HG03097 (cell line): Measurements from ENCODE around the gene NLRP6.
"Not testable (repeated sequence)": the region's sequence is repeated elsewhere in the genome, so short reads cannot be mapped to it uniquely, and the experiment has no call there.

Source experiments
- ATAC-seq: cut with Tn5 transposase; IDR thresholded peaks from one replicate; pipeline ENCODE4 v1.9.1; 2021; ENCODE audit not compliant: unreplicated experiment, low FRiP score

Gene NLRP6

DNA sequence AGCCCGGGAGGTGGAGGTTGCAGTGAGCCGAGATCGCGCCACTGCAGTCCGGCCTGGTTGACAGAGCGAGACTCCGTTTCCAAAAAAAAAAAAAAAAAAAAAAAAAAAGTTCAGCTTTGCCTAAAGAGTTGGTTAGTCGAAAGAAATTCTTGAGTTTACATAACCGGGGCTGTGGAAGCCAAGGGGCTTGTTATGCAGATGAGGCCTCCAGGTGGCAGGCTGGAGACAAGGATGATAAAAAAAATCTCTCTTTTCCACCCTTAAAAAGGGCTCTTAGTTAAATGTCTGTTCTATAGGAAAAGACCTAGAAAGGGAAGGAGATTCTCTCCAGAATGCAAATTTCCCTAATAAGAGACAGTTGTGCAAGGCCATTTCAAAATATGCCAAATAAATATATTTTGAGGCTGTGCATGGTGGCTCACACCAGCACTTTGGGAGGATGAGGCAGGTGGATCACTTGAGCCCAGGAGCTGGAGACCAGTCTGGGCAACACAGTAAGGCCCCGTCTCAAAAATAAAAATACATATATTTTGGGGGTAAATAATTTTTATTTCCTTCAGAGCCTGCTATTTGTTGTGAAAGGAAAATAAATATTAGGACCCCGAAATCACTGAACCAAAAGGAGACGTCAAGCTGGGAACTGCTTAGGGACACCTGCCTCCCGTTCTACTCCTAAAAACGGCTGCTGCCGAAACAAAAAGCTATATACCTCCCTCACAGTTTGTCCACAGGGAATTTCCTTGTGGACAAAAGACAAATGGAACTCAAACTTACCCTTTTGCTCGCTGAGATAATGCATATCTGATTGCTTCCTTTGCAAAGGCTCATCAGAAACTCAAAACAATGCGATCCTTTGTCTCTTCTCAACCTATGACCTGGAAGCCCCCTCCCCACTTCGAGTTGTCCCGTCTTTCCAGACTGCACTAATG, 27.0 kb downstream of the NLRP6 start:
- ATAC-seq = no peak

DNA sequence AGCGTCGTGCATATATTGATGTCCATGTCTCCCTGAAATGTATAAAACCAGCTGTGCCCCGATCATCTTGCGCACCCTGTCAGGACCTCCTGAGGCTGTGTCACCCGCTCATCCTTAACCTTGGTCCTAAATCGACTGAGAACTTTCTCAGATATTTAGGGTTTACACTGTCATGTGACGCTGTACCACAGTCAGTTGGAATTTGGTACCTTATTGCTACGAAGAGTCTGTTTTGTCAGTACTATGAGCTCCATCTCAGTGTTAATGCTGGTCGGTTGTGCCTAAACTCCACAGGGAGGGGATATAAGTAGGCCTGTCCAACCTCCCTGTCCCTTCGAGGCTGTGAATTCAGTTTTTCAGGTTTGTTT, 27.6 kb downstream of the NLRP6 start:
- no peak for ATAC-seq

DNA sequence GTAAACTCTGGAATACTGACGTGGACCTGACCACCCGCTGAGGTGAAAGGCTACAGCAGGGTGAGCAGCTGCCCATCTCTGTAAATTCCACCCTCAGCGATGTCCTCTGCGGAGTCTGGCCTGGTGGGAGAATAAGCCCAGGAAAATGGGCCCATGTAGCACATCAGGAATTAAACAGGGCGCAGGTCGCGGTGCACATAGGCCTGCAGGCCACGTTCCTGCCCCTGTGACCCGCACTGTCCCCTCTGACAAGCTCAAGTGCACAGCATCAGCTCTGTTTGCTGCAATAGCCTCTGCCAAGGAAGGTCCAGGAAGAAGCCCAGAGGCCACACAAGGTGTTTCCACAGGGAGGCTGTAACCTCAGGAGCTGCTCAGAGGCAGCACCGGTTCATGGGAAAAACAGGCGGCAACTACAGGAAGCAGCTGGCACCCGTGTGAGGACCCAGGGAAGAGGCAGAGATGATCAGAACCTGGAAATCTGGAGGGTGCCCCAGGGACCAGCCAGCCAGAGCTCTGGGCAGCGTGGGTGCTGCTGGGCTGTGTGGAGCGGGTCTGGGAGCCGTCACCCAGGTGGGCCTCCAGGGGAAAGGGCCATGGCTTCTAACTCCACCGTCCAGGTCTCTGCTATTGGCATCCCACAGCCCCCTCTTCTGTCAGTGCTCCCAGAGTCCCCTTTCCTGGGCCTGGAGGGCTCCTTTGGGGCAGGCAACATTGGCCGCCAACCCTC, 28.6 kb downstream of the NLRP6 start:
- ATAC-seq = no peak

DNA sequence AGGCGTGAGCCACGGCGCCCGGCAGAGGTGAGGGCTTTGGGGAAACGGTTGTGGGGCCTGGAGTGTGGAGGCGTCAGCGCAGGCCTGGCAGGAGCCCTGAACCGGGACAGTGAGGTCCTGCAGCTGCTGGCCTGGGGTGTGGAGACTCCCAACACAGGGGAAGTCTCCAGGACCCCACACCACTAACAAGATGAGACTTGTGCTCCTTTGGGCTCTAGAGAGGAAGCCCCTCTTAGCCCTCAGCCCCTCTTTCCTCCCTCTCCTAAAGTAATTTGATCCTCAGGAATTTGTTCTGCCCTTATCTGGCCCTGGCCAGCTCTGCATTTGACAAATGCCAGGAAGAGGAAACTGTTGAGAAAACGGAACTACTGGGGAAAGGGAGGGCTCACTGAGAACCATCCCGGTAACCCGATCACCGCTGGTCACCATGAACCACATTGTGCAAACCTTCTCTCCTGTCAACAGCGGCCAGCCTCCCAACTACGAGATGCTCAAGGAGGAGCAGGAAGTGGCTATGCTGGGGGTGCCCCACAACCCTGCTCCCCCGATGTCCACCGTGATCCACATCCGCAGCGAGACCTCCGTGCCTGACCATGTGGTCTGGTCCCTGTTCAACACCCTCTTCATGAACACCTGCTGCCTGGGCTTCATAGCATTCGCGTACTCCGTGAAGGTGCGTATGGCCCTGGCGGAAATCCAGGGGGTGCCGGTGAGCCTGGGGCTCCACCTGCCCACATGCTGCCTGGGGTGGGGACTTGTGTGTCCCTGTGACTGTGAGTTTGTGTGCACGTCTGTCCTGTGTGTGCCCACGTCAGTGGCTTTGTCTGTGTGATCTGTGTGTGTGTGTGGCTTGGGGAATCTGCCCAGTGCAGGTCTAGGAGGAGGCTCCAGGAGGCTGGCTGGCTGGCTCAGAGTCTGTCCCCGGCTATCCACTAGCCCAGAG, 29.8 kb downstream of the NLRP6 start, which contains the start of gene IFITM2:
TSS of gene IFITM2 (plus strand) at position 51 of the 943 bp plus-strand sequence. CDS start at position 428, 377 bp downstream.
- ATAC-seq = not testable (repeated sequence)

DNA sequence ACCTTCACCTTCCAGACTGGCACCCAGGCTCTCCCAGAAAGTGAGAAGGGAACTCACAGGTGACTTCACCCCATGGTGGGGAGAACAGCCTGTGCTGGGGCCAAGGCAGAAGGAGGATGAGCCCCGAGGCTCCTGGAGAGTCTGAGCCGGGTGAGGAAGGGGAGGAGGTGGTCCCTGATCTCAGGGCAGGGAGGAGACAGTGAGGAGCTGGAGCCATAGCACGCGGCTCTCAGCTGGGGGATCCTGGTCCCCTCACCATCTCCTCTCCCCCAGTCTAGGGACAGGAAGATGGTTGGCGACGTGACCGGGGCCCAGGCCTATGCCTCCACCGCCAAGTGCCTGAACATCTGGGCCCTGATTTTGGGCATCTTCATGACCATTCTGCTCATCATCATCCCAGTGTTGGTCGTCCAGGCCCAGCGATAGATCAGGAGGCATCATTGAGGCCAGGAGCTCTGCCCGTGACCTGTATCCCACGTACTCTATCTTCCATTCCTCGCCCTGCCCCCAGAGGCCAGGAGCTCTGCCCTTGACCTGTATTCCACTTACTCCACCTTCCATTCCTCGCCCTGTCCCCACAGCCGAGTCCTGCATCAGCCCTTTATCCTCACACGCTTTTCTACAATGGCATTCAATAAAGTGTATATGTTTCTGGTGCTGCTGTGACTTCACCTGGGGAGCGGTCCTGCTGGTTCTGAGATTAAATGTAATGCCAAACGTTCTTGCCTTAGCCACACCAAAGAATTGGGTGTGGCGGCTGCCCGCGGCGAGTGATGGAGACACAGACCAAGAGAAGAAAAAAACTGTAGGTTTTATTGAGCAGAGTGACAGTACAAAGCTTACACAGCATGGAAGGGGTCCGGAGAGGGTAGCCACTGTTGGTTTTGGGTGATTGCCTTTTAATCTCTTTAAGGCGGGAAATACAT, 30.8 kb downstream of the NLRP6 start:
- not testable (repeated sequence) for ATAC-seq

DNA sequence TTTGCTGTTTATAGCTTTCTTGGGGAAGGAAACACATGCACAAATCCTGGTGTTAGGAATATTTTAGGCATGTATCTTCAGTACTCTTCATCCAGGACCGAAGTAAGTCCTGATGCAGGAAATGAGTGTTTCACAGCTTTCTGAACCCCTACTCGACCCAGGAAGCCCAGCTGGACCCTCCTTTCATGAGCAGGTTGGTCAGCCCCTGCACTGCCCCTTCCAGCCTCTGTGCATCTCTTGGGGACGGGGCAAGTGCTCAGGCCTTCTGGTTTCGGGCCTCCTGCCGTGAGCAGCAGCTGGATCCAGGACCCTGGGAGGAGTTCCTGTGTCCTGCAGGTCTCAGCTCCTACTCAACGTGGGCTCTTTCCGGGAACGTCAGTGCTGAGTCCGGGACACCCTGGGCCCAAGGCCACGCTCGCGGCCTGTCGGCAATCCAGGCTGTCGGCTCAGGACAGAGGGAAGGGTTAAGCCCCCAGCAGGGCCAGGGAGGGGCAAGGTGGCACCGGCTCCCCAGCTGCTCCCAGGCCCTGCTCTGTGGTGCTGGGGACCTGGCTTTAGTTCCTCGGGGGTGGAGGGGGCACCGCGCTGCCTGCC, 31.9 kb downstream of the NLRP6 start:
- not testable (repeated sequence) for ATAC-seq

DNA sequence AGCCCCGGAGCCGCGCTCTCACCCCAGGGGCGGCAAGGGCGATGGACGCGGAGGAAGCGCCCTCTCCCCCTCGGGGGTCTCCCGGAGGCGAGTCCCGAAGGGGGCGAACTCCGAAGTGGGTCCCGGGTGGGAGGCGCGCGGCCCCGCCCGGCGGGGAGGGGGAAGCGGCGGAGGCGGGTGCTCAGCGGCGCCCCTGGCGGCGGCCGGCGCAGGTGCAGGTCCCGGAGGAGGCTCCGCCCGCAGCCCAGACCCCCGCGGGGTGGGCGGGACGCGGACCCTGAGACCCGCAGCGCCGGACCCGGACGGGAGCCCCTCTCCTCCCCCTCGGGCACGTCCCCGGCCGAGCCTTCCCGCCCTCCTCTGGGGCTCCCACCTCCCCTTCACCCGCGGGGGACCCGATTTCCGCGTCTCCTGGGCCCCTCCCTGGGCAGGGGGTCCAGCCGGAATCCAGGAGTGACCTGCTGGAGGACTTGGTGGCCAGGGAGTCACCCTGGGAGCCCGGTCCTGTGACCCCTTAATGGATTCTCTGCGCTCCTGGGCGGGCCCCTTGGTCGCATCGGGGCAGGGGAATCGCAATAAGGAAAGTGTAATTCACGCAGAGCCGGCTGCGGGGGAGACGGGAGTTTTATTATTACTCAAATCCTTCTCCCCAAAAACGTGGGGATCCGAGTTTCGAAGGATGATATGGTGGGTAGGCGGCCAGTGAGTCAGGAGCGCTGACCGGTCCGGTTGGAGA, 33.0 kb downstream of the NLRP6 start:
- ATAC-seq = not testable (repeated sequence)

DNA sequence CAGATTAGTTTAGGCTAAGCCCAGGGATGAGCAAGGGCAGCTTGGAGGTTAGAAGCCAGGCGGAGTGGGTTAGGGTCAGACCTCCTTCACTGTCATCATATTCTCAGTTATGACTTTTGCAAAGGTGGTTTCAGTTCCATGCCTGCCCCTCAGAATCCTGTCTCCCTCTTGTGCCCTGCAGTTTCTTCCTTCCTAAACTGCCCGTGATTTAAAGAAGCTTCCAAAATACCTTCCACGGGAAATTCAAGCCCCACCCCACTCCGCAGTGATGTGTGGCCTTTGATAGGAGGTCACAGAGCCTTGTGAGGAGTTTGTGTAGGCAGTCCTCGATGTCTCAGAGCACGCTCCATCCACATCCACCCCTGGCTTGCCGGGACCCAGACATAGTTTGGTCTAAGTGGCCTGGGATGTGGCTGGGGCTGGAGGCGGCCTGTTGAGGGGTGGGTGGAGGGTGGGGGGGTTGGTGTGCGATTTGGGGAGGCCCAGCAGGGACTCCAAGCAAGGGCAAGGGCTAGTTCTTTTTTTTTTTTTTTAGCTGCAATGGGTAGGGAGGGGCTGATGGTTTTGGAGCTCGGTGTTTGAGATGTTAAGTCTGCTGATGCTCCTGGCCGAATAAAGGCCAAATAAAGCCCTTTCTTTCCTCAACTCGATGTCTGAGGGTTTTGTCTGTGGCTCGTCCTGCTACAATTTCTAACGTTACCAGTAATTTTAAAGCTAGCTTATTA, 34.0 kb downstream of the NLRP6 start:
- ATAC-seq = no peak

DNA sequence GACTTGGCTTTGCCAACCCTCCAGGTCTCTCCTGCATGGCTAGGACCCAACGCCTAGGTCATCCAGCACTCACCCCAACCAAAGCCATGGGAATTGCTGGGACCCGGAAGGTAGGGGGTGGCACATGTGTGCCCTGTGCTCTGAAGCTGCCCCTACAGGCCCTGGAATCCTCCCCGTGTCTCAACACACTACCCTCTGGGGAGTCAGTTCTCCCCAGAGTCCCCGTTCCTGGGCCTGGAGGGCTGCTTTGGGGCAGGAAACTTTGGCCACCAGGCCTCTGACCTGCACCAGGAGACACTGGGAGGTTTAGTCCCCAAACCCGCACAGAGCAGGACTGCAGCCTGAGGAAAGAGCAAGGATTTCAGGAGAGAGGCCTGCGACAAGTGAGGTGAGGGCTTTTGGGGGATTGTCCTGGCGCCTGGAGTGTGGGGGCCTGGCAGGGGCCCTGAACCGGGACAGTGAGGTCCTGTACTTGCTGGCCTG, 35.1 kb downstream of the NLRP6 start:
- ATAC-seq = no peak

DNA sequence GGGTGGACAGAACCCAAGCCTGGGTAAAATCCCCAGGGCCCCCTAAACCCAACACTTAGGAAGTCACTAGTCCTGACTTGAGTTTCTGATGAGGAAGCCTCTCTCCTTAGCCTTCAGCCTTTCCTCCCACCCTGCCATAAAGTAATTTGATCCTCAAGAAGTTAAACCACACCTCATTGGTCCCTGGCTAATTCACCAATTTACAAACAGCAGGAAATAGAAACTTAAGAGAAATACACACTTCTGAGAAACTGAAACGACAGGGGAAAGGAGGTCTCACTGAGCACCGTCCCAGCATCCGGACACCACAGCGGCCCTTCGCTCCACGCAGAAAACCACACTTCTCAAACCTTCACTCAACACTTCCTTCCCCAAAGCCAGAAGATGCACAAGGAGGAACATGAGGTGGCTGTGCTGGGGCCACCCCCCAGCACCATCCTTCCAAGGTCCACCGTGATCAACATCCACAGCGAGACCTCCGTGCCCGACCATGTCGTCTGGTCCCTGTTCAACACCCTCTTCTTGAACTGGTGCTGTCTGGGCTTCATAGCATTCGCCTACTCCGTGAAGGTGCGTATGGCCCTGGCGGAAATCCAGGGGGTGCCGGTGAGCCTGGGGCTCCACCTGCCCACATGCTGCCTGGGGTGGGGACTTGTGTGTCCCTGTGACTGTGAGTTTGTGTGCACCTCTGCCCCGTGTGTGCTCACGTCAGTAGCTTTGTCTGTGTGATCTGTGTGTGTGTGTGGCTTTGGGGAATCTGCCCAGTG, 35.8 kb downstream of the NLRP6 start, which contains the start of gene IFITM1:
TSS of gene IFITM1 (plus strand) at position 254 of the 767 bp plus-strand sequence. CDS start at position 385, 131 bp downstream.
- no peak for ATAC-seq

DNA sequence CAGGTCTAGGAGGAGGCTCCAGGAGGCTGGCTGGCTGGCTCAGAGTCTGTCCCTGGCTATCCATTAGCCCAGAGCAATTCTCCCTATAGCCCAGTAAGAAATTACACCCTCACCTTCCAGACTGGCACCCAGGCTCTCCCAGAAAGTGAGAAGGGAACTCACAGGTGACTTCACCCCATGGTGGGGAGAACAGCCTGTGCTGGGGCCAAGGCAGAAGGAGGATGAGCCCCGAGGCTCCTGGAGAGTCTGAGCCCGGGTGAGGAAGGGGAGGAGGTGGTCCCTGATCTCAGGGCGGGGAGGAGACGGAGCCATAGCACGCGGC, 36.3 kb downstream of the NLRP6 start:
- not testable (repeated sequence) for ATAC-seq

DNA sequence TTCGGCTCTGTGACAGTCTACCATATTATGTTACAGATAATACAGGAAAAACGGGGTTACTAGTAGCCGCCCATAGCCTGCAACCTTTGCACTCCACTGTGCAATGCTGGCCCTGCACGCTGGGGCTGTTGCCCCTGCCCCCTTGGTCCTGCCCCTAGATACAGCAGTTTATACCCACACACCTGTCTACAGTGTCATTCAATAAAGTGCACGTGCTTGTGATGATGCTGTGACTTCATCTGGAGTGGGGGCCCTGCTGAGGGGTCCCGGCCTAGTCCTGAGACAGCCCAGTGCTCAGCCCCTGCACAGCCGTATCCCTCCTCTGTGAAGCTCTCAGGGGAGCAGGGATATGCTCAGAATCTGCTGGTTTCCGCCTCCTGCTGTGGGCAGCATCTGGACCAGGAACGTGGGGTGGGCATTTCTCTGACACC, 36.9 kb downstream of the NLRP6 start:
- ATAC-seq = no peak

DNA sequence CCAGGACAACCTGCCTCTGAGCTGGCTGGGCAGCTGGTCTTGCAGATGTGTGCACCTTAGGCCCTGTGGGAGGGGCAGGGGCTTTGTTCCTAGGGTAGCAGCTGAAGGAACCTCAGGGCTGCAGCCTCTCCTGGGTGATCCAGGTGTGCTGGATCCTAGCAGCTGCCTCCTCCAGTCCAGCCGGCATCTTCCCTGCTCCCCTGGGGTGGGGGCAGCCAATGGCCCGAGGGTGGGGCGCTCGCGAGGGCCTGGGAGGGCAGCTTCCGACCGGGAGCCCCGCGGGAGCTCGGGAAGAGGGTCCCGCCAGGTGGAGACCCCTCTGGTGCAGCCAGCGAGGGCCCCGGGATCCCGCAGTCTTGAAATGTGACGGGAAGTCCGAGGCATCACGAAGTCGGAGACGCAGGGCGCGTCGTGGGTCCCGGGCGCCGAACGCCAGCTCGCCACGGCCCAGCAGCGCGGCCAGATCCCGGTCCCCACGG, 37.3 kb downstream of the NLRP6 start:
- no peak for ATAC-seq

DNA sequence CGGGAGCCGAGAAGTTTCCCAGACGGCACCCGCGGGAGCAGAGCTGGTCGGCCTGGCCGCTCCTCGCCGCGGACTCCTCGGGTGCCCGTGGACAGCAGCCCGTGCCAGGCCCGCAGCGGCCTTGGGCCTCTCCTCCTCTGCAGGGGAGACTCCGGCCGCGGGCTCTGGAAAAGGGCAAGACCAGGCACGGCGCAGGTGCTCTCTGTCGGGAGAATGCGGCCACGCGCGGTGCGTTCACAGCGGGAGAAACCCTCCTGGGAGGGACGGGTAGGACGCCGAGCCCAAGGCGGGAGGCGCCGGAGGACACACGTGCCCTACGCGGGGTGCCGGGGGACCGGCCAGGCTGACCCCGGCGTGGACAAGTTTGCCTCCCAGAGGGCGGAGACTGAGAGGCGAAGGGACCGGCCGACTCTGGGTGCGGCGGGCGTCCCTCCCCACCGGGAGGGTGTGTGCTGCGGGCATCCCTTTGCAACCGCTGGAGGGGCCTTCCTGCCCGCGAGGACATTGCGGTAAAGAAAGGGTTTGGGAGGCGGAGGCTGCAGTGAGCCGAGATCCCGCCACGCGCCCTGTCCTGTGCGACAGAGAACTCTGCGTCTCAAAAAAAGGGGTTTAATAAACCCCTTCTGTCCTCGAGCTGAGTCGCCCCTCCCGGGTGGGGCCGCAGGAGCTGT, 38.0 kb downstream of the NLRP6 start:
- ATAC-seq = no peak

DNA sequence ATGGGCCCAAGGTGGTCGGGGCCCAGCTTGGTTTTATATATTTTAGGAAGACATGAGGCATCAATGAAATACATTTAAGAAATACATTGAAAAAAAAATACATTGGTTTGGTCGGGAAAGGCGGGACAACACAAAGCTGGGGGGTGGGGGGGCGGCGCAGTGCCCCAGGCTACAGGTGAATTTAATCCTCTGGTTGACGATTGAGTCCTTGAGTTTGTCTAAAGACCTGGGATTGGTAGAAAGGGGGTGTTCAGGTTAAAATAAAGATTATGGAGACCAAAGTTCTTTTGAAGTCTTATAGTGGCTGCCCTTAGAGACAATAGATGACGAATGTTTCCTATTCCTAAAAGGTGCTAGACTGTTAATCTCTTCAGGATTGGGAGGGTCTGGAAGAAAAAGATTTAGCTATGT, 38.7 kb downstream of the NLRP6 start:
- ATAC-seq = no peak
